ENCODE results near the gene MMS19.

Gene MMS19

GRCh38 chr10:97515271-97515978 is 17.2 kb upstream of the MMS19 start:
- H3K27me3 ChIP-seq (ENCODE audit: control insufficient read depth, insufficient read depth, low read length, poor library complexity, severe bottlenecking) = no peaks in the 10 kb centered on the region
- 88 to 92% methylated on average over 10 of the region's 10 CpGs for WGBS, 2 experiments
- peaks cover 17% of the 10 kb centered on the region for H3K4me1 ChIP-seq (ENCODE audit: control insufficient read depth, insufficient read depth, low read length)
- H3K4me3 ChIP-seq (ENCODE audit: insufficient read depth, low read depth, low read length) = no peak overlapping the region
- H3K9me3 ChIP-seq (ENCODE audit: control insufficient read depth, low read length) = no peaks in the 10 kb centered on the region
- no peaks in the 10 kb centered on the region for H3K36me3 ChIP-seq (ENCODE audit: control insufficient read depth, insufficient read depth, low read length)
- H3K27ac ChIP-seq (ENCODE audit: insufficient read depth, low read depth, low read length, poor library complexity, severe bottlenecking) = no peak overlapping the region

- Histone ChIP-seq H3K27me3 (ENCODE audit: control insufficient read depth, insufficient read depth, low read length, poor library complexity, severe bottlenecking) (no peaks in the 10 kb centered on the region), H3K4me1 (ENCODE audit: control insufficient read depth, insufficient read depth, low read length) (peaks cover 17% of the 10 kb centered on the region), H3K4me3 (ENCODE audit: insufficient read depth, low read depth, low read length) (no peak overlapping the region), H3K36me3 (ENCODE audit: control insufficient read depth, insufficient read depth, low read length) (no peaks in the 10 kb centered on the region), H3K27ac (ENCODE audit: insufficient read depth, low read depth, low read length, poor library complexity, severe bottlenecking) (no peak overlapping the region), H3K9me3 (ENCODE audit: control insufficient read depth, low read length) (no peaks in the 10 kb centered on the region)
- WGBS, 2 experiments = 89 to 90% methylated on average over 10 of the region's 10 CpGs
Observed at GRCh38 chr10:97514344-97514743, 16.1 kb upstream of the MMS19 start.

GRCh38 chr10:97512993-97513392 is 14.8 kb upstream of the MMS19 start:
- no peaks in the 10 kb centered on the region for H3K27me3 ChIP-seq (ENCODE audit: control insufficient read depth, insufficient read depth, low read length, poor library complexity, severe bottlenecking)
- H3K36me3 ChIP-seq (ENCODE audit: control insufficient read depth, insufficient read depth, low read length) = no peaks in the 10 kb centered on the region
- H3K9me3 ChIP-seq (ENCODE audit: control insufficient read depth, low read length) = no peaks in the 10 kb centered on the region
- 89 to 93% methylated on average over 1 of the region's 1 CpG for WGBS, 2 experiments
- H3K4me1 ChIP-seq (ENCODE audit: control insufficient read depth, insufficient read depth, low read length) = peaks cover 13% of the 10 kb centered on the region
- H3K4me3 ChIP-seq (ENCODE audit: insufficient read depth, low read depth, low read length) = no peak overlapping the region
- no peak overlapping the region for H3K27ac ChIP-seq (ENCODE audit: insufficient read depth, low read depth, low read length, poor library complexity, severe bottlenecking)

DNA sequence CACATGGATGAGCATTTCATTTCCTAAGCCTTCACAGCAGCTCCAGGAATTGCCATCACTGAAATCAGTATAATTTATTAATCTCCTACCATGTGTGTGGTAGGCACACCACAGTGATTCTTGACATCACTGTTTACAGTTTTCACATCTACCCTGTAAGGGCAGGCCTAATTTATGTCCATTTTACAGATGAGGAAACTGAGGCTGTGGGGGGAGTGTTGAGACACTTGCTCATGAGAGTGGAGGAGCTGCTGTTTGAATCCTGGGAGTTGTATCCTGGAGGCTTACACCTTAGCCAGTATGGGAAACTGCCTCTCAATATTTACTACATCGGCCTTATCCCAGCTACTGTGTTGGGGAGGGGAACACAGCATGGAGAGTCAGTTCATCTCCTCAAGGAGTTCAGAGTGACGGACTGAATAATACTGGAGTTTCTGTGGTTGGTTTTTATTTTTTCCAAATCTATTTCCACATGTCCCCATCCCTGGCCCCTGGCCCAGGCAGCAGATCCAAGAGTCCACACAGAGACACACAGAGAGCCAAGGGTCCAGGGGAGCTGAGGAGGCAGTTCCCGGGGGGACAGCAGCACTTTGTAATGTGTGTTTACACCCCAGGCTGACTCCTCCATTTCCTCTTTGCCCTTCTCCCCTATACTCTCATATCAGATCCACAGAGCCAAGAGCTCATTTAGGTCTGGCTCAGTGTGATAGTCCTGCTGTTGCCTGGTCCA is 13.7 kb upstream of the MMS19 start:
- no peaks in the 10 kb centered on the region for H3K9me3 ChIP-seq (ENCODE audit: control insufficient read depth, low read length)
- H3K4me3 ChIP-seq (ENCODE audit: insufficient read depth, low read depth, low read length) = no peak overlapping the region
- WGBS, 2 experiments = 89 to 100% methylated on average over 2 to 3 of the region's 3 CpGs
- no peak overlapping the region for H3K27ac ChIP-seq (ENCODE audit: insufficient read depth, low read depth, low read length, poor library complexity, severe bottlenecking)
- H3K4me1 ChIP-seq (ENCODE audit: control insufficient read depth, insufficient read depth, low read length) = peaks cover 13% of the 10 kb centered on the region
- no peaks in the 10 kb centered on the region for H3K27me3 ChIP-seq (ENCODE audit: control insufficient read depth, insufficient read depth, low read length, poor library complexity, severe bottlenecking)
- H3K36me3 ChIP-seq (ENCODE audit: control insufficient read depth, insufficient read depth, low read length) = no peaks in the 10 kb centered on the region

- WGBS, 2 experiments = 92 to 95% methylated on average over 4 of the region's 4 CpGs
- Histone ChIP-seq H3K36me3 (ENCODE audit: control insufficient read depth, insufficient read depth, low read length) (no peaks in the 10 kb centered on the region), H3K4me1 (ENCODE audit: control insufficient read depth, insufficient read depth, low read length) (peaks cover 7% of the 10 kb centered on the region), H3K27me3 (ENCODE audit: control insufficient read depth, insufficient read depth, low read length, poor library complexity, severe bottlenecking) (no peaks in the 10 kb centered on the region), H3K4me3 (ENCODE audit: insufficient read depth, low read depth, low read length) (no peak overlapping the region), H3K9me3 (ENCODE audit: control insufficient read depth, low read length) (no peaks in the 10 kb centered on the region), H3K27ac (ENCODE audit: insufficient read depth, low read depth, low read length, poor library complexity, severe bottlenecking) (no peak overlapping the region)
Observed at GRCh38 chr10:97510686-97511085, 12.5 kb upstream of the MMS19 start.

GRCh38 chr10:97509120-97509680 is 11.0 kb upstream of the MMS19 start:
- no peak overlapping the region for H3K4me3 ChIP-seq (ENCODE audit: insufficient read depth, low read depth, low read length)
- WGBS, 2 experiments = 94 to 96% methylated on average over 8 of the region's 8 CpGs
- no peaks in the 10 kb centered on the region for H3K9me3 ChIP-seq (ENCODE audit: control insufficient read depth, low read length)
- H3K4me1 ChIP-seq (ENCODE audit: control insufficient read depth, insufficient read depth, low read length) = peaks cover 6% of the 10 kb centered on the region
- no peaks in the 10 kb centered on the region for H3K27me3 ChIP-seq (ENCODE audit: control insufficient read depth, insufficient read depth, low read length, poor library complexity, severe bottlenecking)
- no peaks in the 10 kb centered on the region for H3K36me3 ChIP-seq (ENCODE audit: control insufficient read depth, insufficient read depth, low read length)
- H3K27ac ChIP-seq (ENCODE audit: insufficient read depth, low read depth, low read length, poor library complexity, severe bottlenecking) = no peak overlapping the region

DNA sequence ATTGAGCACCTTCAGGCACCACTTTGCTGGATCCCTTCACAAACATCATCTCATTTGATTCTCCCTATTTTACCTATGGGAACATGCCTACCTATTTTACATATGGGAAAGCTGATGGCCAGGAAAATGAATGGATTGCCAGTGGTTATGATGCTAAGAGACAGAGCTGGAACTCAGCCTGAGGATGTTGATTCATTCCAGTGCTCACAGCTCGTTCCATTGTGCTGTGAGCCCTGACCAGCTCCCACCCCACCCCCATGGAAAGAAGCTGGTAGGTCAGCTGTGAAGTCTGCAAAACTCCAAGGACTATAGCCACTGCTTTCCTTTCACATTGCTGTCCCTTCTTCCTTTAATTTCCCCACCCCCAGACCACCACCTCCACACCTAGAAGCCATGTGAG is 10.1 kb upstream of the MMS19 start:
- Histone ChIP-seq H3K9me3 (ENCODE audit: control insufficient read depth, low read length) (no peaks in the 10 kb centered on the region), H3K27ac (ENCODE audit: insufficient read depth, low read depth, low read length, poor library complexity, severe bottlenecking) (no peak overlapping the region), H3K36me3 (ENCODE audit: control insufficient read depth, insufficient read depth, low read length) (no peaks in the 10 kb centered on the region), H3K4me1 (ENCODE audit: control insufficient read depth, insufficient read depth, low read length) (peaks cover 6% of the 10 kb centered on the region), H3K4me3 (ENCODE audit: insufficient read depth, low read depth, low read length) (no peak overlapping the region), H3K27me3 (ENCODE audit: control insufficient read depth, insufficient read depth, low read length, poor library complexity, severe bottlenecking) (no peaks in the 10 kb centered on the region)
- WGBS, 2 experiments = 38 to 39% methylated on average over 1 of the region's 1 CpG

- H3K9me3 ChIP-seq (ENCODE audit: control insufficient read depth, low read length) = no peaks in the 10 kb centered on the region
- H3K27me3 ChIP-seq (ENCODE audit: control insufficient read depth, insufficient read depth, low read length, poor library complexity, severe bottlenecking) = peaks cover 9% of the 10 kb centered on the region
- no peaks in the 10 kb centered on the region for H3K4me1 ChIP-seq (ENCODE audit: control insufficient read depth, insufficient read depth, low read length)
- WGBS, 2 experiments = 74 to 77% methylated on average over 3 of the region's 3 CpGs
- no peak overlapping the region for H3K27ac ChIP-seq (ENCODE audit: insufficient read depth, low read depth, low read length, poor library complexity, severe bottlenecking)
- H3K4me3 ChIP-seq (ENCODE audit: insufficient read depth, low read depth, low read length) = no peak overlapping the region
- H3K36me3 ChIP-seq (ENCODE audit: control insufficient read depth, insufficient read depth, low read length) = no peaks in the 10 kb centered on the region
Observed at GRCh38 chr10:97506199-97506991, 8.2 kb upstream of the MMS19 start.

- no peaks in the 10 kb centered on the region for H3K9me3 ChIP-seq (ENCODE audit: control insufficient read depth, low read length)
- H3K36me3 ChIP-seq (ENCODE audit: control insufficient read depth, insufficient read depth, low read length) = no peaks in the 10 kb centered on the region
- no peak overlapping the region for H3K27ac ChIP-seq (ENCODE audit: insufficient read depth, low read depth, low read length, poor library complexity, severe bottlenecking)
- H3K4me3 ChIP-seq (ENCODE audit: insufficient read depth, low read depth, low read length) = no peak overlapping the region
- H3K4me1 ChIP-seq (ENCODE audit: control insufficient read depth, insufficient read depth, low read length) = no peaks in the 10 kb centered on the region
- 82 to 100% methylated on average over 1 of the region's 1 CpG for WGBS, 2 experiments
- peaks cover 22% of the 10 kb centered on the region for H3K27me3 ChIP-seq (ENCODE audit: control insufficient read depth, insufficient read depth, low read length, poor library complexity, severe bottlenecking)
Observed at GRCh38 chr10:97505152-97505551, 6.9 kb upstream of the MMS19 start.

GRCh38 chr10:97503406-97503805 is 5.2 kb upstream of the MMS19 start:
- Histone ChIP-seq H3K4me1 (ENCODE audit: control insufficient read depth, insufficient read depth, low read length) (no peaks in the 10 kb centered on the region), H3K9me3 (ENCODE audit: control insufficient read depth, low read length) (no peaks in the 10 kb centered on the region), H3K27ac (ENCODE audit: insufficient read depth, low read depth, low read length, poor library complexity, severe bottlenecking) (no peak overlapping the region), H3K27me3 (ENCODE audit: control insufficient read depth, insufficient read depth, low read length, poor library complexity, severe bottlenecking) (peaks cover 35% of the 10 kb centered on the region), H3K36me3 (ENCODE audit: control insufficient read depth, insufficient read depth, low read length) (no peaks in the 10 kb centered on the region), H3K4me3 (ENCODE audit: insufficient read depth, low read depth, low read length) (no peak overlapping the region)
- 87% methylated on average over 3 of the region's 3 CpGs for WGBS, 2 experiments

Measured in ectodermal cell (in vitro differentiated cells).